GM12878 (cell line): ENCODE results near the gene LIF. TPM values are rescaled to one million over a fixed set of nuclear protein-coding genes. Genes with fewer than 3 reads are reported as not detected.

Experiments used
- ATAC-seq: fragments of 200-7000 bp; cut with Tn5 transposase; 3 replicates; pipeline ENCODE4 v1.9.1; 2020; ENCODE audit warnings: mild to moderate bottlenecking, moderate library complexity
- BruUV-seq: library from RNA; stranded (reverse); fragments of 400-500 nt; replicated peaks from 2 replicates; lab custom pipeline; 2021; lab: Mats Ljungman, UMichigan
- CTCF ChIA-PET: fragments of 300-600 bp; sonication (Branson Sonifier 250); formaldehyde crosslinking; extraction: SDS; loops from one replicate; lab custom pipeline; 2021; ENCODE audit warnings: inconsistent platforms; lab: Yijun Ruan, JAX
- POLR2A ChIA-PET: fragments of 350-600 bp; formaldehyde crosslinking; extraction: SDS; loops from one replicate; lab custom pipeline; 2021; ENCODE audit warnings: inconsistent platforms; lab: Charles Lee
- RAD21 ChIA-PET: fragments of 300-600 bp; sonication (Branson Sonifier 250); formaldehyde crosslinking; loops from one replicate; lab custom pipeline; 2023; ENCODE audit warnings: antibody characterized with exemption; ENCODE audit not compliant: unreplicated experiment; lab: Charles Lee
- SMC1A ChIA-PET: fragments of 300-600 bp; sonication (Branson Sonifier 250); formaldehyde crosslinking; loops from one replicate; lab custom pipeline; 2023; ENCODE audit not compliant: unreplicated experiment, uncharacterized antibody; lab: Charles Lee
- DNase-seq: peaks from one replicate; pipeline ENCODE4 v3.0.0-alpha.2; 2011; ENCODE audit warnings: low read depth, low spot score
- FAIRE-seq: peaks from 3 replicates; lab custom pipeline; 2011; peaks lifted over from hg19 to GRCh38; lab: Jason Lieb, UNC
- H2AFZ ChIP-seq: 2 replicates; pipeline ENCODE4 v1.6.0; 2011; ENCODE audit warnings: low read depth, low read length, control low read depth; ENCODE audit not compliant: control insufficient read depth
- H3K27ac ChIP-seq: 2 replicates; pipeline ENCODE4 v1.5.1; 2011; ENCODE audit warnings: control low read depth; ENCODE audit not compliant: control insufficient read depth, insufficient read depth
- H3K27me3 ChIP-seq, 2 experiments: replicated peaks in 1 of 2; 2 replicates each; pipeline versions ENCODE4 v1.6.0 to v1.6.1; 2011; ENCODE audit warnings: low read length in 1 of 2; ENCODE audit not compliant: control insufficient read depth in 2 of 2, insufficient read depth in 2 of 2
- H3K36me3 ChIP-seq, 2 experiments: 2 replicates each; pipeline ENCODE4 v1.5.1; 2011; ENCODE audit warnings: low read length in 1 of 2; ENCODE audit not compliant: control insufficient read depth in 2 of 2, insufficient read depth in 2 of 2
- H3K4me1 ChIP-seq: 2 replicates; pipeline ENCODE4 v1.6.1; 2011; ENCODE audit warnings: mild to moderate bottlenecking, low read length, moderate library complexity, mixed read lengths; ENCODE audit not compliant: control insufficient read depth, insufficient read depth
- H3K4me2 ChIP-seq: 2 replicates; pipeline ENCODE4 v1.6.0; 2011; ENCODE audit warnings: control low read depth; ENCODE audit not compliant: control insufficient read depth, insufficient read depth
- H3K4me3 ChIP-seq: fragments of 200-600 bp; sonication (generic); 2 replicates; pipeline ENCODE4 v1.5.1; 2016
- H3K79me2 ChIP-seq: 2 replicates; pipeline ENCODE4 v1.6.0; 2011; ENCODE audit warnings: low read length; ENCODE audit not compliant: control insufficient read depth, insufficient read depth
- H3K9ac ChIP-seq: 2 replicates; pipeline ENCODE4 v1.8.0; 2011; ENCODE audit warnings: low read length, control low read depth, mixed read lengths; ENCODE audit not compliant: control insufficient read depth, insufficient read depth
- H3K9me3 ChIP-seq: replicated peaks from 3 replicates; pipeline ENCODE4 v1.5.1; 2011; ENCODE audit warnings: mild to moderate bottlenecking, low read length; ENCODE audit not compliant: control insufficient read depth, insufficient read depth
- H4K20me1 ChIP-seq: 2 replicates; pipeline ENCODE4 v1.6.0; 2011; ENCODE audit not compliant: control insufficient read depth, insufficient read depth
- HSF1 ChIP-seq: fragments of 150-350 bp; IDR thresholded peaks from 2 replicates; pipeline ENCODE4 v1.6.1; 2014; ENCODE audit warnings: mild to moderate bottlenecking, low read depth, low read length
- MLLT1 ChIP-seq: fragments of 450-650 bp; IDR thresholded peaks from 2 replicates; pipeline ENCODE4 v1.6.1; 2016; ENCODE audit warnings: mild to moderate bottlenecking
- RELA ChIP-seq: fragments of 450-650 bp; IDR thresholded peaks from 2 replicates; pipeline ENCODE4 v1.8.0; 2014; ENCODE audit warnings: borderline replicate concordance; ENCODE audit not compliant: partially characterized antibody
- SPI1 ChIP-seq: IDR thresholded peaks from 2 replicates; pipeline ENCODE4 v1.6.1; 2011; ENCODE audit warnings: low read depth, mild to moderate bottlenecking, low read length, moderate library complexity, borderline replicate concordance; ENCODE audit not compliant: insufficient read depth
- TAF1 ChIP-seq: IDR thresholded peaks from 2 replicates; pipeline ENCODE4 v1.6.1; 2011; ENCODE audit warnings: mild to moderate bottlenecking, low read depth, low read length, borderline replicate concordance
- WGBS: methylation state at CpG from one replicate; pipeline ENCODE4 v1.1.6; 2016; ENCODE audit warnings: low lambda C conversion rate; ENCODE audit not compliant: insufficient replicate concordance, insufficient coverage; ENCODE audit errors: missing lambda C conversion rate; 5-methylcytosine and 5-hydroxymethylcytosine counted together
- in situ Hi-C: fragments of 300-500 bp; cut with MboI; formaldehyde crosslinking; loops from 9 replicates; pipeline ENCODE4 v1.14.3; 2018; ENCODE audit warnings: mixed read lengths
- intact Hi-C: fragments of 100-400 bp; cut with micrococcal nuclease; formaldehyde crosslinking; loops from one replicate; pipeline ENCODE4 v1.14.2; 2022; ENCODE audit not compliant: unreplicated experiment
- polyA plus RNA-seq, 11 experiments: library from polyadenylated mRNA; depleted of rRNA in 4 of 11; unstranded in 6 of 11; stranded (reverse) in 5 of 11; fragments of >200 nt; fragmentation: Nextera tagmentation in 4 of 11; fragmentation: Illumina TruSeq in 1 of 11; extraction: Ambion mirVana in 4 of 11; extraction: Trizol in 1 of 11; gene quantifications; 1 replicate in 1 of 11; 2 replicates in 10 of 11; pipeline versions ENCODE4 v1.2.1 to v1.2.3, GENCODE V29; 2011 to 2016; ENCODE audit warnings: inconsistent platforms in 2 of 11, missing spikeins in 2 of 11, low read depth in 1 of 11
- total RNA-seq, 4 experiments: library from RNA; depleted of rRNA in 3 of 4; stranded (reverse); fragments of >200 nt in 3 of 4; fragmentation: Illumina TruSeq in 1 of 4; extraction: Trizol in 1 of 4; gene quantifications; 2 replicates each; pipeline versions ENCODE4 v1.2.1 to v1.2.3, GENCODE V29; 2013 to 2021

LIF gene
- total and polyA plus RNA-seq, 10 of the 15 experiments (the other 5 are each of a cell fraction or from before 2014, with no cell fraction given) = 0.05 to 3.4 (median 0.97) TPM

- no peak for TF ChIP-seq HSF1
Observed at GRCh38 chr22:30196141-30196879, 50.2 kb downstream of the LIF start (continued).

GRCh38 chr22:30195245-30196140, 51.1 kb downstream of the LIF start:
- intact Hi-C loops (no loop called here), in situ Hi-C loops (no loop called here)
- Histone ChIP-seq H3K36me3 (no peaks in the 10 kb centered on the region), H3K27ac (peak overlapping the region; percentile 63), H3K4me1 (peaks cover 18% of the 10 kb centered on the region), H3K27me3 (no peaks in the 10 kb centered on the region), H4K20me1 (no peaks in the 10 kb centered on the region), H2AFZ (peak overlapping the region; percentile 73), H3K79me2 (no peaks in the 10 kb centered on the region), H3K9ac (no peak overlapping the region), H3K9me3 (no peaks in the 10 kb centered on the region), H3K4me2 (no peak overlapping the region), H3K4me3 (no peak overlapping the region)
- DNase-seq (no peak), ATAC-seq (no peak), FAIRE-seq (no peak)
- BruUV-seq = TSS peak; percentile 80
- POLR2A ChIA-PET = interaction anchor here (0.5 to 1.8 kb wide), 5 partner anchors 29 to 391 kb away, joined by 3 to 9 read pairs (median 4); no protein-coding TSS in a partner anchor
- 94% methylated on average over 5 of the region's 5 CpGs for WGBS
- RAD21 ChIA-PET = interaction anchor here (0.6 to 1.1 kb wide), 3 partner anchors 8 to 79 kb away, joined by 3 to 4 read pairs (median 4); no protein-coding TSS in a partner anchor
- TF ChIP-seq MLLT1 (peak; percentile 78), RELA (no peak), SPI1 (peak; percentile 52; the same call in 1 of the 2 replicates), TAF1 (no peak)
- SMC1A ChIA-PET = interaction anchor here (0.9 to 2.0 kb wide), 4 partner anchors 10 to 93 kb away, joined by 3 to 5 read pairs (median 4); no protein-coding TSS in a partner anchor
- CTCF ChIA-PET = no interaction called here
